NT2/D1 (cell line): ENCODE results near the gene APC2.

Experiments
- DNase-seq: peaks from one replicate; pipeline ENCODE4 v3.0.0-alpha.2; 2011; ENCODE audit warnings: low read depth, low spot score
- H3K27me3 ChIP-seq: 2 replicates; pipeline ENCODE4 v1.6.0; 2011; ENCODE audit warnings: mild to moderate bottlenecking; ENCODE audit not compliant: insufficient read length, insufficient read depth
- H3K36me3 ChIP-seq: 2 replicates; pipeline ENCODE4 v1.6.1; 2011; ENCODE audit warnings: mild to moderate bottlenecking, low read length, mixed read lengths; ENCODE audit not compliant: insufficient read depth, insufficient read length
- H3K4me1 ChIP-seq: 2 replicates; pipeline ENCODE4 v1.5.1; 2011; ENCODE audit not compliant: insufficient read depth, insufficient read length
- H3K4me3 ChIP-seq: 2 replicates; pipeline ENCODE4 v1.5.1; 2011; ENCODE audit warnings: low read depth; ENCODE audit not compliant: insufficient read length
- H3K9ac ChIP-seq: 2 replicates; pipeline ENCODE4 v1.6.0; 2011; ENCODE audit warnings: low read depth; ENCODE audit not compliant: insufficient read length
- H3K9me3 ChIP-seq: 2 replicates; pipeline ENCODE4 v1.5.1; 2011; ENCODE audit warnings: mild to moderate bottlenecking, low read length; ENCODE audit not compliant: insufficient read depth
- SUZ12 ChIP-seq: IDR thresholded peaks from 2 replicates; pipeline ENCODE4 v1.6.1; 2011; ENCODE audit not compliant: insufficient read length, insufficient read depth; ENCODE audit errors: extremely low read depth
- YY1 ChIP-seq: IDR thresholded peaks from 2 replicates; pipeline ENCODE4 v1.6.1; 2011; ENCODE audit not compliant: insufficient read length, insufficient read depth
- ZNF274 ChIP-seq: IDR thresholded peaks from 2 replicates; pipeline ENCODE4 v1.6.1; 2011; ENCODE audit warnings: mild to moderate bottlenecking, low read depth, low read length

Gene APC2

GRCh38 chr19:1440418-1440801 is 9.5 kb upstream of the APC2 start:
- Histone ChIP-seq H3K36me3 (peaks cover 49% of the 10 kb centered on the region), H3K4me3 (peak overlapping the region; percentile 21), H3K4me1 (peaks cover 31% of the 10 kb centered on the region), H3K27me3 (peaks cover 2% of the 10 kb centered on the region), H3K9me3 (no peaks in the 10 kb centered on the region), H3K9ac (peak overlapping the region; percentile 83)
- no peak for TF ChIP-seq SUZ12
- no peak for TF ChIP-seq YY1
- TF ChIP-seq ZNF274, result no peak
- no peak for DNase-seq

GRCh38 chr19:1441022-1441426 is 8.9 kb upstream of the APC2 start:
- peaks cover 45% of the 10 kb centered on the region for H3K36me3 ChIP-seq
- peak overlapping the region; percentile 83 for H3K9ac ChIP-seq
- TF ChIP-seq SUZ12, result no peak
- TF ChIP-seq ZNF274, result no peak
- TF ChIP-seq YY1, result no peak
- H3K27me3 ChIP-seq, result peaks cover 4% of the 10 kb centered on the region
- DNase-seq, result no peak
- no peaks in the 10 kb centered on the region for H3K9me3 ChIP-seq
- no peak overlapping the region for H3K4me3 ChIP-seq
- H3K4me1 ChIP-seq, result peaks cover 32% of the 10 kb centered on the region

GRCh38 chr19:1441677-1442438 is 8.1 kb upstream of the APC2 start:
- H3K9me3 ChIP-seq, result no peaks in the 10 kb centered on the region
- H3K27me3 ChIP-seq, result peaks cover 12% of the 10 kb centered on the region
- peaks cover 45% of the 10 kb centered on the region for H3K36me3 ChIP-seq
- peak overlapping the region; percentile 66 for H3K9ac ChIP-seq
- H3K4me1 ChIP-seq, result peaks cover 36% of the 10 kb centered on the region
- no peak for TF ChIP-seq ZNF274
- no peak for TF ChIP-seq SUZ12
- no peak for TF ChIP-seq YY1
- DNase-seq, result no peak
- no peak overlapping the region for H3K4me3 ChIP-seq

GRCh38 chr19:1445185-1445931 is 4.6 kb upstream of the APC2 start:
- Histone ChIP-seq H3K9ac (peak overlapping the region; percentile 79), H3K27me3 (peaks cover 45% of the 10 kb centered on the region), H3K9me3 (no peaks in the 10 kb centered on the region), H3K4me1 (peaks cover 38% of the 10 kb centered on the region), H3K36me3 (peaks cover 27% of the 10 kb centered on the region), H3K4me3 (peak overlapping the region; percentile 31)
- TF ChIP-seq ZNF274 (no peak), SUZ12 (no peak), YY1 (no peak)
- no peak for DNase-seq

GRCh38 chr19:1445932-1446712 is 3.8 kb upstream of the APC2 start:
- peaks cover 19% of the 10 kb centered on the region for H3K36me3 ChIP-seq
- H3K4me3 ChIP-seq, result peak overlapping the region; percentile 43
- TF ChIP-seq SUZ12 (no peak), YY1 (no peak), ZNF274 (no peak)
- H3K9ac ChIP-seq, result no peak overlapping the region
- DNase-seq, result no peak
- H3K9me3 ChIP-seq, result no peaks in the 10 kb centered on the region
- peaks cover 53% of the 10 kb centered on the region for H3K27me3 ChIP-seq
- H3K4me1 ChIP-seq, result peaks cover 30% of the 10 kb centered on the region

- TF ChIP-seq SUZ12 (peak; percentile 75), YY1 (no peak), ZNF274 (no peak)
- Histone ChIP-seq H3K27me3 (peaks cover 61% of the 10 kb centered on the region), H3K4me3 (peak overlapping the region; percentile 11), H3K9me3 (no peaks in the 10 kb centered on the region), H3K9ac (no peak overlapping the region), H3K36me3 (peaks cover 11% of the 10 kb centered on the region), H3K4me1 (peaks cover 24% of the 10 kb centered on the region)
- DNase-seq, result no peak
Measured at GRCh38 chr19:1446713-1447481, 3.0 kb upstream of the APC2 start.
